Panc1 (cell line): ENCODE measurements around the gene TRAK1.

Source experiments
- POLR2AphosphoS5 ChIP-seq: IDR thresholded peaks from 2 replicates; pipeline ENCODE4 v1.6.1; 2012; ENCODE audit warnings: mild to moderate bottlenecking, low read depth, low read length, moderate library complexity
- TF ChIP-seq, protein P1 (sequence below): fragments of 450-650 bp; IDR thresholded peaks from 2 replicates; pipeline ENCODE4 v1.5.1; 2017; ENCODE audit warnings: mild to moderate bottlenecking

DNA sequence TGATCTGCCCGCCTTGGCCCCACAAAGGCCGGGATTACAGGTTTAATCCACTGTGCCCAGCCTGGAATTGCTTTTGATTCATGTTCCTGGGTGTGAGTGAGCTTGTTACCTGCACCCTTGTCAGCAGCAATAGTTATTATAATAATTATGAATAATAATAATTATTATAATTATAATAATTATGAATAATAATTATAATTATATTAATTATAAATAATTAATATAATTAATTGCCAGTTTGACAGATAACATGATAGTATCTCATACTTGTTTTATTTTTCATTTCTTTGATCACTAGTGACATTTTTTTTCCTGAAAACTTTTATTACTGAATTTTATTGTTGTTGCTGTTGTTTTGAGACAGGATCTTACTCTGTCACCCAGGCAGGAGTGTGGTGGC is 21.1 kb upstream of the TRAK1 start:
- TF ChIP-seq, protein P1, sequence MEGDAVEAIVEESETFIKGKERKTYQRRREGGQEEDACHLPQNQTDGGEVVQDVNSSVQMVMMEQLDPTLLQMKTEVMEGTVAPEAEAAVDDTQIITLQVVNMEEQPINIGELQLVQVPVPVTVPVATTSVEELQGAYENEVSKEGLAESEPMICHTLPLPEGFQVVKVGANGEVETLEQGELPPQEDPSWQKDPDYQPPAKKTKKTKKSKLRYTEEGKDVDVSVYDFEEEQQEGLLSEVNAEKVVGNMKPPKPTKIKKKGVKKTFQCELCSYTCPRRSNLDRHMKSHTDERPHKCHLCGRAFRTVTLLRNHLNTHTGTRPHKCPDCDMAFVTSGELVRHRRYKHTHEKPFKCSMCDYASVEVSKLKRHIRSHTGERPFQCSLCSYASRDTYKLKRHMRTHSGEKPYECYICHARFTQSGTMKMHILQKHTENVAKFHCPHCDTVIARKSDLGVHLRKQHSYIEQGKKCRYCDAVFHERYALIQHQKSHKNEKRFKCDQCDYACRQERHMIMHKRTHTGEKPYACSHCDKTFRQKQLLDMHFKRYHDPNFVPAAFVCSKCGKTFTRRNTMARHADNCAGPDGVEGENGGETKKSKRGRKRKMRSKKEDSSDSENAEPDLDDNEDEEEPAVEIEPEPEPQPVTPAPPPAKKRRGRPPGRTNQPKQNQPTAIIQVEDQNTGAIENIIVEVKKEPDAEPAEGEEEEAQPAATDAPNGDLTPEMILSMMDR: no peak
- no peak for TF ChIP-seq POLR2AphosphoS5
